GM18951 (cell line): ENCODE measurements around the gene SMCO2.

Experiments used
- POLR2A ChIP-seq: IDR thresholded peaks from 4 replicates; pipeline ENCODE4 v1.6.1; 2011; ENCODE audit warnings: mild to moderate bottlenecking; ENCODE audit not compliant: insufficient read length, insufficient read depth; ENCODE audit errors: extremely low read depth
- in situ Hi-C: fragments of 300-500 bp; cut with MboI; formaldehyde crosslinking; loops from one replicate; pipeline ENCODE4 v1.12.0; 2022; ENCODE audit warnings: low sequenced_read_pairs, mixed read lengths, inconsistent platforms; ENCODE audit not compliant: unreplicated experiment

The SMCO2 gene

DNA sequence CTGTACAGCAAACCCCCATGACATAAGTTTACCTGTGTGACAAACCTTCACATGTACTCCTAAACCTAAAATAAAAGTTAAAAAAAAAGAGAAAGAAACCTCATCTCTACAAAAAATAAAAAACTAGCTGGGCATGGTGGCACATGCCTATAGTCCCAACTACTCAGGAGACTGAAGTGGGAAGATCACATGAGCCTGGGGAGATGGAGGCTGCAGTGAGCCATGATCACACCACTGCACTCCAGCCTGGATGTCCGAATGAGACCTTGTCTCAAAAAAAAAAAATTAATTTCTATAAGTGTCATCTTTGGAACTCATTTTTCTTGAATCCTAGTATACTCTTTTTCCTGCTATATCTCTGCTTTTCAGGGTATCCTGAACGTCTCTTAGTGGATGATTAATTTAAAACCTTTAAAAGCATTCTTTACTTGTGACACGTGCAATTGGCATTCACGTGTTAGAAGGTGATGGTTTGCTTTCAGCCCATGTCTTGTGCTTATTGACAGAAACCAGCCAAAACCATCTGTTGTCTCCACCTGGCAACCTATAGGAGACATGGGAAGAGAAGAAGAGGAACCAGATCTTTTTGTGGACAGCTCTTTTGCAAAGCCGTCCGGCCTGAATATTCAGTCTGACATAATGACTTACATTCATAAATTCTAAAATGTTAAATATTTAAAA, 46.9 kb downstream of the SMCO2 start:
- in situ Hi-C loops: no loop called here
- no peak for TF ChIP-seq POLR2A

DNA sequence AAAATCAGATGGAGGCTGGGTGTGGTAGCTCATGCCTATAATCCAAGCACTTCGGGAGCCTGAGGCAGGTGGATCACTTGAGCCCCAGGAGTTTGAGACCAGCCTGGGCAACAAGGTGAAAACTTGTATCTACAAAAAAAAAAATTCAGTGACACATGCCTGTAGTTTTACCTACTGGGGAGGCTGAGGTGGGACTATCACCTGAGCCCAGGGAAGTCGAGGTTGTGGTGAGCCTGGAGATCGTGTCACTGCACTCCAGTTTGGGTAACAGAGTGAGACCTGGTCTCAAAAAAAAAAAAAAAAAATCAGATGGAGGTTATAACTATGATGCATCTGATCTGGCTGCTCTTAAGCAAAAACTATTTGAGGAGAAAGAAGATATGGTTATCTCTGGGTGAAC, 50.9 kb downstream of the SMCO2 start:
- in situ Hi-C loops: no loop called here
- no peak for TF ChIP-seq POLR2A

GRCh38 chr12:27498149-27498548, 51.6 kb downstream of the SMCO2 start:
- TF ChIP-seq POLR2A: no peak
- in situ Hi-C loops: no loop called here

- no peak for TF ChIP-seq POLR2A
- in situ Hi-C loops: no loop called here
Observed at GRCh38 chr12:27498761-27499160, 52.2 kb downstream of the SMCO2 start.

- TF ChIP-seq POLR2A: no peak
- in situ Hi-C loops: no loop called here
Observed at GRCh38 chr12:27499377-27499776, 52.8 kb downstream of the SMCO2 start.

DNA sequence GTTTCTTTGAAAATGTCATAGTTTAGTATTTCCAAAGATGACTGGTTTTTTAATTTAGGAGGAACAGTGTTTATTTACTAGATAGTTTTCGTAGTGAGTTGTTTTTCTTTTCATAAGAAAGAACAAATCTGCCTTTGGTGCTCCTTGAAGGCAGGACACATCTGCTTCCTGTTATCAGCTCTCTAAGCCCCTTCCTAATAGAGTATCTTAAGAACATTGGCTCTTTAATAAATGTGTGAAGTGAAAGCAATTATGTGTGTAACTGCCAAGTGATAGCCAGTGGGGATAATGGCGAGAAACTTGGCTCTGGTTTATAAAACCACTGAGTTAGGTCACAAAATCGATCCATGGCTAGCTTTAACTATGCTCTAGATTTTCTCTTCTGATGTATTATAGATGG, 54.0 kb downstream of the SMCO2 start:
- TF ChIP-seq POLR2A: no peak
- in situ Hi-C loops: no loop called here

GRCh38 chr12:27502021-27502435, 55.5 kb downstream of the SMCO2 start:
- no peak for TF ChIP-seq POLR2A
- in situ Hi-C loops: no loop called here

- in situ Hi-C loops: no loop called here
- TF ChIP-seq POLR2A: no peak
Observed at GRCh38 chr12:27504507-27504906, 58.0 kb downstream of the SMCO2 start.

DNA sequence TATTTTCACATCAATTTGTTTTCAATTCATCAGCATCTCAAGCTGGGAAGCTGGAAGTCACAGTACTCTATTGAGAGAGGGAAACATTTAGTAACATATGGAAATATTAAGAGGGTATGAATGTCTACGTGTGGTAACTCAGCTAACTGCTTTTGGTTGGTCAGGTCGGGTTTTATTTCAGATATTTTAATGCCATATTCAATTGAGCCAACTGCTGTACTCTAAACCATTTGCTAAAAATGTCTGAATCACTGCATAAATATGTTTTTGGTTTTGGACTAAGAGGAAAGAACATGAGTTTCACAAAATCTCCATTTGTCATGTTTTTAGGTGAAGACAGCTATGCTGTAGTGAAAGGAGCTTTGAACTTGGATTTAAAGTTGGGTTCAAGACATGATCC, 58.6 kb downstream of the SMCO2 start:
- in situ Hi-C loops: no loop called here
- no peak for TF ChIP-seq POLR2A

GRCh38 chr12:27505761-27506160, 59.2 kb downstream of the SMCO2 start:
- in situ Hi-C loops: no loop called here
- no peak for TF ChIP-seq POLR2A

DNA sequence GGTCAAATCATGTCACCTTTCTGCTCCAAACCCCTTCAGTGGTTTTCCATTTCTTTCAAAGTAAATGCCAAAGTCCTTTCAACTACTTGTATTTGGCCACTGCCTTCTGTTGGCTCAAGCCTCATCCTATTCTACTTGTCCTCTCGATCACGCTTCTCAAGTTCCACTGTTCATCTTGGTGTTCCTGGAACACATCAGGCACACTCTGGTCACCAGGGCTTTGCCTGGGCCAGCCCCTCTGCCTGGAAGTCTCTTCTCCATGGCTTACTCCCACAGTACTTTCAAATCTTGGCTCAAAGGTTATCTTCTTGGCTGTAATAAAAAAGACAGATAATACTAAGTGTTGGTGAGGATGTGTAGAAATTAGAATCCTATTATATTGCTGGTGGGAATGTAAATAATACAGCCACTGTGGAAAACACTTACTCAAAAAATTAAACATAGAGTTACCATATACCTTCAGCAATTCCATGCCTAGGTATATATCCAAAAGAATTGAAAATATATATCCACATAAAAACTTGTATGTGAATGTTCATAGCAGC, 60.2 kb downstream of the SMCO2 start:
- no peak for TF ChIP-seq POLR2A
- in situ Hi-C loops: no loop called here

DNA sequence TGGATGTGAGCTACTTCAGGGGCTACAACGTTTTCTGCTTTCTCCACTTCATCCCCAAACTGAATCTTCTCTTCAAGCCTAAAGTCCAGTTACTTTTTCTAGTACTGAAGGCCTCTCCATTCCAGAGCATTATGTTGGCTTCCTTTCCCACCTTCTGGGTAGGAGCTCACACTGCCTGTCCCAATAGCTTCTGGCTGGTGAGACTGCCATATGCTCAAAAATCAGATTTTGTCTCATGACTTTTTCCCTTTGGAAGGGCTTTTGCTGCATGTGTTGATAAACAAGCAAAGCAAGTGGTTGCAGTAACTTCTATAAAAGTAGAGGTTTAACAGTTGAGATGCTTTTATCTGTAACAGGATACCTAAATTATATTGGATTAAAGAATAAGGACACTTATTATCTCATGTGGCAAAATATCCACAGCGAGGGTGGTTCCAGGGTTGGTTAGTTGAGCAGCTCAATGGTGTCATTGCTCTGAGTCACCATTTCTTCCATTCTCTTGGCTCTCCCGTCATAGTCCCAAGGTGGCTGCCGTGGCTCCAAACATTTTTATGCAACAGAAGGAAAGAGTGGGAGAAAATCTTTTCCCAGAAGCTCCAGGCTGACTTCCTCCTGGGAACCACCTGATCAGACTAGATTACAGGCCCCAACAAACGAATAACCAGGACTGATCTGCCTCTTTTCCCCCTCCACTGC, 62.3 kb downstream of the SMCO2 start:
- in situ Hi-C loops: no loop called here
- TF ChIP-seq POLR2A: no peak

GRCh38 chr12:27511031-27511722, 64.6 kb downstream of the SMCO2 start:
- in situ Hi-C loops: no loop called here
- TF ChIP-seq POLR2A: no peak

DNA sequence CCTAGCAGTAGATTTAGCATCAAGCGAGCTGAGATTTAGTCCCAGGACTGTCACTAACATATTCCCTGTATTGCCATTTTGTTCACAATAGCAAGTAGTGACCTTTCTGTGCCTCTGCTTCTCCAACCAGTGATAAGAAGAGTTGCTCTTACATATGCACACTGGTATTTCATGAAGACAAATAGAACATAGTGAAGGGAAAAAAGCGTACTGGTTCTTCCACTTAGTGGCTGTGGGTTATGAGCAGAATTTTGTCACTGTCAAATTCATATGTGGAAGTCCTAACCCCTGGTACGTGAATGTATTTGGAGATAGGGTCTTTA, 65.1 kb downstream of the SMCO2 start:
- no peak for TF ChIP-seq POLR2A
- in situ Hi-C loops: no loop called here

DNA sequence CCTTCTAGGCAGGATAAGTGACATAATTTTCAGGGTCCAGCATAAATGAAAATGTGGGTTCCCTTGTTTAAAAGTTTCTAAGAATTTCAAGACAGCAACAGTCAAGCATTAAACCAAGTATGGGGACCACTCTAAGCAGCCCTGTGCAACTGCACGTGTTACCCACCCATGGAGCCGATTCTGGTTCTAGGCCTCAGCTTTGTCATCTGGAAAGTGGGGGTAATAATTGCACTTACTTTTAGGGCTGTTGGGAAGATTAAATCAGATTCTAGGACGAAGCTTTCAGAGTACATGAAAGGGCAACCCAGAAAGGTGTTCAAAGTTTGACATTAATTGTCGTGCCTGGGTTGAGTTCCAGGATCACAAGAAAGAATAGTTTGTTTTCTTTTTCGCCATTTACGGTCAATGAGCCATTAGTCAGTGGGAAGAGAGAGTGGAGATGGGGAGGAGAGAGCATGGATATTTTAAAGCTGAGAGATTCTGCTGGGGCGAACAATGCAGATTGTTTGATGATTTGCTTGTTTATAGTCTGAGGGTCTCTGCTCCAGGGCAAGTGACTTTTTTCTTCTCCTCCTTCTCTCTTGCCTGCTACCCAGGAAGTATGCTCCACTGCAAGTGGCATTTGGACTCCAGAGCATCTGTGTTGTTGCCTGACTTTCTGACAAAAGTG, 66.8 kb downstream of the SMCO2 start:
- no peak for TF ChIP-seq POLR2A

More for the DNA sequence above, 66.8 kb downstream of the SMCO2 start:
- in situ Hi-C loops: no loop called here
